ENCODE results near the gene EPN1.

GRCh38 chr19:55675661-55676354 is 782 bp downstream of the EPN1 start:
- no peak for TF ChIP-seq RAD21 (IDR thresholded peaks at IDR 0.05; ENCODE audit: low read depth)
- no peak for TF ChIP-seq EP300 (IDR thresholded peaks at IDR 0.05; ENCODE audit: borderline replicate concordance)
- TF ChIP-seq NFIC (IDR thresholded peaks at IDR 0.05), result no peak

All from Ishikawa (cell line).